Suprapubic skin (tissue), 4 donors: ENCODE measurements around the gene MZB1.

Source experiments
- CTCF ChIP-seq, 2 donors: fragments of 200-600 bp in 1 of 2; fragments of 450-650 bp in 1 of 2; sonication (generic) in 1 of 2; IDR thresholded peaks; one replicate each; pipeline ENCODE4 v1.5.1; 2016 to 2019; ENCODE audit warnings: antibody characterized with exemption in 2 of 2, mild to moderate bottlenecking in 1 of 2, moderate library complexity in 1 of 2
- EP300 ChIP-seq: sonication (generic); formaldehyde crosslinking; IDR thresholded peaks from one replicate; pipeline ENCODE4 v1.6.1; 2017; ENCODE audit warnings: antibody characterized with exemption
- POLR2A ChIP-seq, 2 donors: fragments of 450-650 bp; IDR thresholded peaks; one replicate each; pipeline ENCODE4 v1.6.1; 2017; ENCODE audit warnings: antibody characterized with exemption in 2 of 2, mild to moderate bottlenecking in 2 of 2, moderate library complexity in 2 of 2
- POLR2AphosphoS5 ChIP-seq, 3 donors: sonication (generic); formaldehyde crosslinking; IDR thresholded peaks; one replicate each; pipeline ENCODE4 v1.6.1; 2017; ENCODE audit warnings: antibody characterized with exemption in 3 of 3

- TF ChIP-seq CTCF (IDR thresholded peaks at IDR 0.05) (no peak), EP300 (no peak), POLR2A (IDR thresholded peaks at IDR 0.05) (no peak), POLR2AphosphoS5 (IDR thresholded peaks at IDR 0.05) (no peak)
These were observed 35.5 kb downstream of the MZB1 start for GRCh38 chr5:139354186-139354585.
